Uterus (tissue), 2 donors: ENCODE data around the gene TMEM25.

Experiments
- CTCF ChIP-seq, 4 experiments: fragments of 200-600 bp in 2 of 4; fragments of 450-650 bp in 2 of 4; sonication (generic) in 2 of 4; IDR thresholded peaks; one replicate each; pipeline ENCODE4 v1.5.1; 2016 to 2019; ENCODE audit warnings: antibody characterized with exemption in 4 of 4, mild to moderate bottlenecking in 2 of 4, moderate library complexity in 1 of 4
- POLR2A ChIP-seq, 2 donors: fragments of 450-650 bp; IDR thresholded peaks; one replicate each; pipeline ENCODE4 v1.6.1; 2016; ENCODE audit warnings: antibody characterized with exemption in 2 of 2, mild to moderate bottlenecking in 1 of 2, moderate library complexity in 1 of 2

GRCh38 chr11:118552341-118552740, 21.3 kb downstream of the TMEM25 start:
- TF ChIP-seq CTCF (IDR thresholded peaks at IDR 0.05) (no peak), POLR2A (IDR thresholded peaks at IDR 0.05) (no peak)
